Measurements from ENCODE around the gene PRKAG2.

PRKAG2 gene

DNA sequence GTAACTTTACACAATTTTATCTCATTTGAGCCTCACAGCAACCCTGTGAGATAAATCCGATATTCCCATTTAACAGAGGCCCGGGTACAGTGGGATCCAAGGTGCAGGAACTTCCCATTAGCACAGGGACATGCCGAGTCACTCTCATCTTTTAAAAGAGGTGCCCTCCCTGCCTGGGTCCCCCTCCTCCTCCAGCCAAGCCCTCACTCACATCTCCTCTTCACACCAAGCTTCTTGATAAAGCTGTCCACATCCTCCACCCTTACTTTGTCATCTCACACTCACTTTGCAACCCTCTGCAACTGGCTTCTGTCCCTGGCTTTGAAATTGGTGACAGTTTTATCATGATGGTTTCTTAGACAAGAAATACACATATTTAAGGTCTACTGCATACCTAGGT lies 212.6 kb downstream of the PRKAG2 start:
- TF ChIP-seq GATA2 (IDR thresholded peaks at IDR 0.05; ENCODE audit: low read depth, low read length) (no peak), GATA3 (IDR thresholded peaks at IDR 0.05; ENCODE audit: low read depth, low read length) (no peak)

DNA sequence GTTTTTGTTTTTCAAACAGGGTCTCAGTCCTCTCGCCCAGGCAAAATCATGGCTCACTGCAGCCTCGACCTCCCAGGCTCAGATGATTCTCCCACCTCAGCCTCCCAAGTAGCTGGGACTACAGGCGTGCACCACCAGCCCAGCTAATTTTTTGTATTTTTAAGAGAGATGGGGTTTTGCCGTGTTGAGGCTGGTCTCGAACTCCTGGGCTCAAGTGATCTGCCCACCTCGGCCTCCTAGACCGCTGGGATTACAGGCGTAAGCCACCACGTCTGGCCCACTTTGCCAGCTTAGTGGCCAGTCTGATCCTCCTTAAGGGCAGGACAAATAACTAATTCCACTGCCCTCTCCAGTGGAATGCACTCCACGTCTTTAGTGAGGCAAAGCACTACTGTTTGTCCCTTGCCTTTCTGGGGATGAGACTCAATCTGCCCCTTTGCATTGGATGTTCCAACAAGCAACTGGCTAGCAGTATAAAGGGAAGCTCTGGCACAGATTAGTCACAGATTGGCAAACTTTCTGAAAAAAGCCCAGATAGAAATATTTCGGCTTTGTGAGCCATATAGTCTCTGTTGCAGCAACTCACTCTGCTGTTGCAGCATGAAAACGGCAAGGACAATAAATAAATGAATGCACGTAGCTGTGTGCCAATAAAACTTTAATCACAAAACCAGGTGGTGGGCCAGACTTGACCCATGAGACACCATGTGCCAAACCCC lies 213.4 kb downstream of the PRKAG2 start:
- no peak for TF ChIP-seq GATA3 (IDR thresholded peaks at IDR 0.05; ENCODE audit: low read depth, low read length)
- no peak for TF ChIP-seq GATA2 (IDR thresholded peaks at IDR 0.05; ENCODE audit: low read depth, low read length)

DNA sequence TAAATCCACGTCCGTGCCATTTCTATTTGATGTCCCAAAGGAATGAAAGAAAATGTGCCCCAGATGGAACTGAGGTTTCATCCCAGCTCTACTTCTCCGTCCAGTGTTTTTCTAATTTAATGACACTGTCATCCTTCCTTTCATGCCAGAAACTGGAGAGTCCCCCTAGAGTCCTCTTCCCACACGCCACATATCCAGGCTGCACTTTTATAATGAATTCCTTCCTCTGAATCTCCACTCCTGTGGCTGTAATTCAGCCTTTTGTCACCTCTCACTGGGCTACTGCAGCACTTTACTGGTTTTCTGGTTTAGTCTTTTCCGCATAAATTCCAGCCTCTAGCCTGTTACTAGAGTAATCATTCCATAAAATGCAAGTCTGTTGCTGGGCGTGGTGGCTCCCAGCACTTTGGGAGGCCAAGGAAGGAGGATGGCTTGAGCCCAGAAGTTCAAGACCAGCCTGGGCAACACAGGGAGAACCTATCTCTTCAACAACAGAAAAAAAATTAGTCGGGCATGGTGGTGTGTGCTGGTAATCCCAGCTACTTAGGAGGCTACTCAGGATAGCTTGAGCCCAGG lies 214.6 kb downstream of the PRKAG2 start:
- TF ChIP-seq GATA2 (IDR thresholded peaks at IDR 0.05; ENCODE audit: low read depth, low read length) (no peak), GATA3 (IDR thresholded peaks at IDR 0.05; ENCODE audit: low read depth, low read length) (no peak)

GRCh38 chr7:151661587-151661986 lies 215.3 kb downstream of the PRKAG2 start:
- TF ChIP-seq GATA3 (IDR thresholded peaks at IDR 0.05; ENCODE audit: low read depth, low read length) (no peak), GATA2 (IDR thresholded peaks at IDR 0.05; ENCODE audit: low read depth, low read length) (no peak)

- TF ChIP-seq GATA3 (IDR thresholded peaks at IDR 0.05; ENCODE audit: low read depth, low read length) (no peak), GATA2 (IDR thresholded peaks at IDR 0.05; ENCODE audit: low read depth, low read length) (no peak)
Observed at GRCh38 chr7:151660141-151660540, 216.8 kb downstream of the PRKAG2 start.

DNA sequence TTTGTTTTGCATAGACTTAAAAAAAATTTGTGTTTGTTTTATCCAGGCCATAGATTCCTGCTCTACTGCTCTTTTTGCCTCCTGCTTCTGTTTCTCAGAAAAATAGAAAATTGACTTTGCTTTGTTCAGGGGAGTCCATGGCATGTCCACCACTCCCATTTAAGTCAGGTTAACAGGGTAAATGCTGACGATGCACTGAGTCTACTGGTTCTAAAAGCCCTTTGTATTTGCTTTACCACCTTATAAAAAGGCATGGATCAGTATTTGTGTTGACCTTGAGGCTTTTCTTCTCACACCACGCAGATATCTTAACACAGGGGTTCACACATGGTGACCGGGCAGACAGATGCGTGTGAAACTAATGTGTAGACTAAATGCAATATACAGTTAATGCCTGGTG lies 217.7 kb downstream of the PRKAG2 start:
- TF ChIP-seq GATA2 (IDR thresholded peaks at IDR 0.05; ENCODE audit: low read depth, low read length) (no peak), GATA3 (IDR thresholded peaks at IDR 0.05; ENCODE audit: low read depth, low read length) (no peak)

DNA sequence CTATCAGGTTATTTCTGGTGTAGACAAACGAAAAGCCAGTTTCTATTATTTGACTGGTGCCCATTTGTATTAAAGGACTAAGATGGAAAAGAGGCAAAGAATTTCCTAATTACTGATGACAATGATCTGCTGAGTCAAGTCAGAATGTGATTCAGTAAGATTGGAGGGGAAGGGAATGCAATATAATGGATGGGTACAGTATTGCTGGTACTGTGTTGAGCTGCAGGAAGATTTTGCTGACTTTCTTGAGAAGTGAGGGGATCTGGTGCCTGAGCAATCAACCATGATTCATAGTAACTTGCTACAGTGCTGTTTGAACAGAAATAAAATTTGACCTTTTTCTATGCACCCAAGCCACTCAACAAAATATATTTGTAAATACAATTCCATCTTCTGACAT lies 218.1 kb downstream of the PRKAG2 start:
- TF ChIP-seq GATA2 (IDR thresholded peaks at IDR 0.05; ENCODE audit: low read depth, low read length) (no peak), GATA3 (IDR thresholded peaks at IDR 0.05; ENCODE audit: low read depth, low read length) (no peak)

GRCh38 chr7:151657173-151657572 lies 219.7 kb downstream of the PRKAG2 start:
- TF ChIP-seq GATA3 (IDR thresholded peaks at IDR 0.05; ENCODE audit: low read depth, low read length): no peak
- no peak for TF ChIP-seq GATA2 (IDR thresholded peaks at IDR 0.05; ENCODE audit: low read depth, low read length)

DNA sequence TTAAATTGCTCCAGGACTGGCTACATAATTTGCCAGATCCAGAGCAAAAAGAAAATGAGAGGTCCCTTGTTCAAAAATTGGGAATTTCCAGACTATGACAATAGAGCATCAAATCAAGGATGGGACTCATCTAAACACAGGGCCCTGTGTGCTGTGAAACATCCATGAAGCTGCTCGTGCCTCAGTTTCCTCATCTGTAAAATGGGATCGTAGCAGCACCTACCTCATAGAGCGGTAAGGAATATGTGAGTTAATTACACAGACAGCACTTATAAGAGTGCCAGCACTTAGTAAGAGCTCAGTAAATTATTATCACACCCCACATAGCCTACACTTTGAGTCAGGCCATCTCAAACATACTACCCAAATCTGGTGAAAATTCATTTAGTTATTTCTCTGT lies 221.4 kb downstream of the PRKAG2 start:
- TF ChIP-seq GATA3 (IDR thresholded peaks at IDR 0.05; ENCODE audit: low read depth, low read length): no peak
- no peak for TF ChIP-seq GATA2 (IDR thresholded peaks at IDR 0.05; ENCODE audit: low read depth, low read length)

GRCh38 chr7:151652111-151652510 lies 224.8 kb downstream of the PRKAG2 start:
- TF ChIP-seq GATA2 (IDR thresholded peaks at IDR 0.05; ENCODE audit: low read depth, low read length) (no peak), GATA3 (IDR thresholded peaks at IDR 0.05; ENCODE audit: low read depth, low read length) (no peak)

DNA sequence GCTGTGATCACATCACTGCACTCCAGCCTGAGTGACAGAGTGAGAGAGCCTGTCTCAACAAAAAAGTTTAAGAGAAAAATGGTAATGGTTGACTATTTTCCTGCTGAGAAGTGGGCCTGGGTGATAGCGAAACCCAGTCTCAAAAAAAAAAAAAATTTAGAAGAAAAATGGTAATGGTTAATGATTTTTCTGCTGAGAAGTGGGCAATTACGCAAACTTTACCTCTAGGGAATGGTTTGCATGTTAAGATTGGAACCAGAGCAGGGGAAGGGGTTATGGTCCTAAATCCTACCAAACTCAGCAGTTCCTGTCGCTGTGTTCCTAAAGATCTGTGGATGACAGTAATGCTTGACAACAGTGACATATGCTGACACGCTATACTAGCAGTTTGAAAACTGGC lies 226.8 kb downstream of the PRKAG2 start:
- TF ChIP-seq GATA3 (IDR thresholded peaks at IDR 0.05; ENCODE audit: low read depth, low read length) (no peak), GATA2 (IDR thresholded peaks at IDR 0.05; ENCODE audit: low read depth, low read length) (no peak)

- no peak for TF ChIP-seq GATA3 (IDR thresholded peaks at IDR 0.05; ENCODE audit: low read depth, low read length)
- no peak for TF ChIP-seq GATA2 (IDR thresholded peaks at IDR 0.05; ENCODE audit: low read depth, low read length)
Observed at GRCh38 chr7:151648429-151648828, 228.5 kb downstream of the PRKAG2 start.

GRCh38 chr7:151647874-151648273 lies 229.0 kb downstream of the PRKAG2 start:
- TF ChIP-seq GATA2 (IDR thresholded peaks at IDR 0.05; ENCODE audit: low read depth, low read length) (no peak), GATA3 (IDR thresholded peaks at IDR 0.05; ENCODE audit: low read depth, low read length) (no peak)

- TF ChIP-seq GATA3 (IDR thresholded peaks at IDR 0.05; ENCODE audit: low read depth, low read length) (no peak), GATA2 (IDR thresholded peaks at IDR 0.05; ENCODE audit: low read depth, low read length) (no peak)
Observed at GRCh38 chr7:151647006-151647405, 229.9 kb downstream of the PRKAG2 start.

GRCh38 chr7:151645311-151645710 lies 231.6 kb downstream of the PRKAG2 start:
- TF ChIP-seq GATA2 (IDR thresholded peaks at IDR 0.05; ENCODE audit: low read depth, low read length) (no peak), GATA3 (IDR thresholded peaks at IDR 0.05; ENCODE audit: low read depth, low read length) (no peak)

All from SH-SY5Y (cell line).